ENCODE data around the gene IFITM1. TPM values are rescaled to one million over a fixed set of nuclear protein-coding genes. Genes with fewer than 3 reads are reported as not detected.

The IFITM1 gene
- total and polyA plus RNA-seq, 2 of the 13 experiments (the other 11 are each of a cell fraction or from before 2014, with no cell fraction given) = 0.38 to 11.1 TPM

DNA sequence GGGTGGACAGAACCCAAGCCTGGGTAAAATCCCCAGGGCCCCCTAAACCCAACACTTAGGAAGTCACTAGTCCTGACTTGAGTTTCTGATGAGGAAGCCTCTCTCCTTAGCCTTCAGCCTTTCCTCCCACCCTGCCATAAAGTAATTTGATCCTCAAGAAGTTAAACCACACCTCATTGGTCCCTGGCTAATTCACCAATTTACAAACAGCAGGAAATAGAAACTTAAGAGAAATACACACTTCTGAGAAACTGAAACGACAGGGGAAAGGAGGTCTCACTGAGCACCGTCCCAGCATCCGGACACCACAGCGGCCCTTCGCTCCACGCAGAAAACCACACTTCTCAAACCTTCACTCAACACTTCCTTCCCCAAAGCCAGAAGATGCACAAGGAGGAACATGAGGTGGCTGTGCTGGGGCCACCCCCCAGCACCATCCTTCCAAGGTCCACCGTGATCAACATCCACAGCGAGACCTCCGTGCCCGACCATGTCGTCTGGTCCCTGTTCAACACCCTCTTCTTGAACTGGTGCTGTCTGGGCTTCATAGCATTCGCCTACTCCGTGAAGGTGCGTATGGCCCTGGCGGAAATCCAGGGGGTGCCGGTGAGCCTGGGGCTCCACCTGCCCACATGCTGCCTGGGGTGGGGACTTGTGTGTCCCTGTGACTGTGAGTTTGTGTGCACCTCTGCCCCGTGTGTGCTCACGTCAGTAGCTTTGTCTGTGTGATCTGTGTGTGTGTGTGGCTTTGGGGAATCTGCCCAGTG, at the start of gene IFITM1 (continued):
- TF ChIP-seq RBM39 (IDR thresholded peaks at IDR 0.05; ENCODE audit: low read depth, low read length, poor library complexity, severe bottlenecking) (peak; percentile 1), GABPB1 (CRISPR knock-in tag; IDR thresholded peaks at IDR 0.05) (peak; percentile 18; the same call in 1 of the 2 replicates), ZBTB38 (CRISPR knock-in tag; IDR thresholded peaks at IDR 0.05) (peak; percentile 41; the same call in 1 of the 2 replicates)
- TF ChIP-seq, protein P1, sequence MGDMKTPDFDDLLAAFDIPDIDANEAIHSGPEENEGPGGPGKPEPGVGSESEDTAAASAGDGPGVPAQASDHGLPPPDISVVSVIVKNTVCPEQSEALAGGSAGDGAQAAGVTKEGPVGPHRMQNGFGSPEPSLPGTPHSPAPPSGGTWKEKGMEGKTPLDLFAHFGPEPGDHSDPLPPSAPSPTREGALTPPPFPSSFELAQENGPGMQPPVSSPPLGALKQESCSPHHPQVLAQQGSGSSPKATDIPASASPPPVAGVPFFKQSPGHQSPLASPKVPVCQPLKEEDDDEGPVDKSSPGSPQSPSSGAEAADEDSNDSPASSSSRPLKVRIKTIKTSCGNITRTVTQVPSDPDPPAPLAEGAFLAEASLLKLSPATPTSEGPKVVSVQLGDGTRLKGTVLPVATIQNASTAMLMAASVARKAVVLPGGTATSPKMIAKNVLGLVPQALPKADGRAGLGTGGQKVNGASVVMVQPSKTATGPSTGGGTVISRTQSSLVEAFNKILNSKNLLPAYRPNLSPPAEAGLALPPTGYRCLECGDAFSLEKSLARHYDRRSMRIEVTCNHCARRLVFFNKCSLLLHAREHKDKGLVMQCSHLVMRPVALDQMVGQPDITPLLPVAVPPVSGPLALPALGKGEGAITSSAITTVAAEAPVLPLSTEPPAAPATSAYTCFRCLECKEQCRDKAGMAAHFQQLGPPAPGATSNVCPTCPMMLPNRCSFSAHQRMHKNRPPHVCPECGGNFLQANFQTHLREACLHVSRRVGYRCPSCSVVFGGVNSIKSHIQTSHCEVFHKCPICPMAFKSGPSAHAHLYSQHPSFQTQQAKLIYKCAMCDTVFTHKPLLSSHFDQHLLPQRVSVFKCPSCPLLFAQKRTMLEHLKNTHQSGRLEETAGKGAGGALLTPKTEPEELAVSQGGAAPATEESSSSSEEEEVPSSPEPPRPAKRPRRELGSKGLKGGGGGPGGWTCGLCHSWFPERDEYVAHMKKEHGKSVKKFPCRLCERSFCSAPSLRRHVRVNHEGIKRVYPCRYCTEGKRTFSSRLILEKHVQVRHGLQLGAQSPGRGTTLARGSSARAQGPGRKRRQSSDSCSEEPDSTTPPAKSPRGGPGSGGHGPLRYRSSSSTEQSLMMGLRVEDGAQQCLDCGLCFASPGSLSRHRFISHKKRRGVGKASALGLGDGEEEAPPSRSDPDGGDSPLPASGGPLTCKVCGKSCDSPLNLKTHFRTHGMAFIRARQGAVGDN (CRISPR knock-in tag; IDR thresholded peaks at IDR 0.05) = peak; percentile 51
- TF ChIP-seq, protein P2, sequence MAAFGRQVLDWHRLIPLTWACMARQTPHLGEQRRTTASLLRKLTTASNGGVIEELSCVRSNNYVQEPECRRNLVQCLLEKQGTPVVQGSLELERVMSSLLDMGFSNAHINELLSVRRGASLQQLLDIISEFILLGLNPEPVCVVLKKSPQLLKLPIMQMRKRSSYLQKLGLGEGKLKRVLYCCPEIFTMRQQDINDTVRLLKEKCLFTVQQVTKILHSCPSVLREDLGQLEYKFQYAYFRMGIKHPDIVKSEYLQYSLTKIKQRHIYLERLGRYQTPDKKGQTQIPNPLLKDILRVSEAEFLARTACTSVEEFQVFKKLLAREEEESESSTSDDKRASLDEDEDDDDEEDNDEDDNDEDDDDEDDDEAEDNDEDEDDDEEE (CRISPR knock-in tag; IDR thresholded peaks at IDR 0.05) = peak; percentile 40; the same call in 1 of the 2 replicates
- TF ChIP-seq, protein P3, sequence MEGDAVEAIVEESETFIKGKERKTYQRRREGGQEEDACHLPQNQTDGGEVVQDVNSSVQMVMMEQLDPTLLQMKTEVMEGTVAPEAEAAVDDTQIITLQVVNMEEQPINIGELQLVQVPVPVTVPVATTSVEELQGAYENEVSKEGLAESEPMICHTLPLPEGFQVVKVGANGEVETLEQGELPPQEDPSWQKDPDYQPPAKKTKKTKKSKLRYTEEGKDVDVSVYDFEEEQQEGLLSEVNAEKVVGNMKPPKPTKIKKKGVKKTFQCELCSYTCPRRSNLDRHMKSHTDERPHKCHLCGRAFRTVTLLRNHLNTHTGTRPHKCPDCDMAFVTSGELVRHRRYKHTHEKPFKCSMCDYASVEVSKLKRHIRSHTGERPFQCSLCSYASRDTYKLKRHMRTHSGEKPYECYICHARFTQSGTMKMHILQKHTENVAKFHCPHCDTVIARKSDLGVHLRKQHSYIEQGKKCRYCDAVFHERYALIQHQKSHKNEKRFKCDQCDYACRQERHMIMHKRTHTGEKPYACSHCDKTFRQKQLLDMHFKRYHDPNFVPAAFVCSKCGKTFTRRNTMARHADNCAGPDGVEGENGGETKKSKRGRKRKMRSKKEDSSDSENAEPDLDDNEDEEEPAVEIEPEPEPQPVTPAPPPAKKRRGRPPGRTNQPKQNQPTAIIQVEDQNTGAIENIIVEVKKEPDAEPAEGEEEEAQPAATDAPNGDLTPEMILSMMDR (CRISPR knock-in tag; IDR thresholded peaks at IDR 0.05) = peak; percentile 31
- TF ChIP-seq, protein P4, sequence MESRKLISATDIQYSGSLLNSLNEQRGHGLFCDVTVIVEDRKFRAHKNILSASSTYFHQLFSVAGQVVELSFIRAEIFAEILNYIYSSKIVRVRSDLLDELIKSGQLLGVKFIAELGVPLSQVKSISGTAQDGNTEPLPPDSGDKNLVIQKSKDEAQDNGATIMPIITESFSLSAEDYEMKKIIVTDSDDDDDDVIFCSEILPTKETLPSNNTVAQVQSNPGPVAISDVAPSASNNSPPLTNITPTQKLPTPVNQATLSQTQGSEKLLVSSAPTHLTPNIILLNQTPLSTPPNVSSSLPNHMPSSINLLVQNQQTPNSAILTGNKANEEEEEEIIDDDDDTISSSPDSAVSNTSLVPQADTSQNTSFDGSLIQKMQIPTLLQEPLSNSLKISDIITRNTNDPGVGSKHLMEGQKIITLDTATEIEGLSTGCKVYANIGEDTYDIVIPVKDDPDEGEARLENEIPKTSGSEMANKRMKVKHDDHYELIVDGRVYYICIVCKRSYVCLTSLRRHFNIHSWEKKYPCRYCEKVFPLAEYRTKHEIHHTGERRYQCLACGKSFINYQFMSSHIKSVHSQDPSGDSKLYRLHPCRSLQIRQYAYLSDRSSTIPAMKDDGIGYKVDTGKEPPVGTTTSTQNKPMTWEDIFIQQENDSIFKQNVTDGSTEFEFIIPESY (CRISPR knock-in tag; IDR thresholded peaks at IDR 0.05) = peak; percentile 81
